Gastrocnemius medialis (tissue), 4 donors: ENCODE results near the gene STK4.

Experiments
- CTCF ChIP-seq, 5 experiments: fragments of 450-650 bp in 3 of 5; fragments of 200-600 bp in 2 of 5; sonication (generic) in 2 of 5; IDR thresholded peaks in 4 of 5; conservative IDR thresholded peaks in 1 of 5; 1 replicate in 4 of 5; 2 replicates in 1 of 5; pipeline ENCODE4 v1.5.1; 2016 to 2019; ENCODE audit warnings: antibody characterized with exemption in 5 of 5, mild to moderate bottlenecking in 3 of 5, moderate library complexity in 3 of 5
- POLR2A ChIP-seq, 2 donors: fragments of 450-650 bp; IDR thresholded peaks; one replicate each; pipeline ENCODE4 v1.6.1; 2017; ENCODE audit warnings: antibody characterized with exemption in 2 of 2, mild to moderate bottlenecking in 2 of 2, moderate library complexity in 2 of 2

DNA sequence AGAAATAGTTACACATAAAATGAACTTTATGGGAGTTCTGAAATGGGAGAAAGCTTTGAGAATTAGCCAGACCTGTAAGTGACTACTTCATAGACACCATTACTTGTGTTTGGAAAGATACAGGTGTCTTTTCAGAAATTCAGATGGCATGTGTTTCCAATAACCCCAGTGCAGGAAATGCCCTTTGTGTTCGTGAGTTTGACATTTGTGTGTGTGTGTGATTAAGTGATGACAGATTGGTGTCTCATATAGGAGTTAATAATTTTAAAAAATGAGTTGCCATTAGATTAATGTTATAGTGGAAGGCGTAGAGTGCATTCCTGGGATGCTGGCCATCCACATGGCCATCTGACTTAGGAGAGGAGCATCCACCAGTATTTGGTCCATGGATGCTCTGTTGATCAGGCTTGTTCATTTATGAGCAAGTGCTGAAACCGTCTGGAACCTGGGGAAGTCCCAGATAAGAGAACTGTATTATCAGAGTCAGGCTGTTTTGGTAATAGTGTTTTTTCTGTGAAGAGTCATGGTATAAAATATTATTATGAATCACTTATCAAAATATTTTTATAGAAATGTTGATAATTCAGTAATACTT lies 3.1 kb downstream of the STK4 start:
- TF ChIP-seq POLR2A (IDR thresholded peaks at IDR 0.05) (no peak), CTCF (IDR thresholded peaks at IDR 0.05 in 4 of 5, conservative IDR thresholded peaks at IDR 0.05 in 1 of 5) (no peak)
